Measurements from ENCODE around the gene HLA-DRA.

DNA sequence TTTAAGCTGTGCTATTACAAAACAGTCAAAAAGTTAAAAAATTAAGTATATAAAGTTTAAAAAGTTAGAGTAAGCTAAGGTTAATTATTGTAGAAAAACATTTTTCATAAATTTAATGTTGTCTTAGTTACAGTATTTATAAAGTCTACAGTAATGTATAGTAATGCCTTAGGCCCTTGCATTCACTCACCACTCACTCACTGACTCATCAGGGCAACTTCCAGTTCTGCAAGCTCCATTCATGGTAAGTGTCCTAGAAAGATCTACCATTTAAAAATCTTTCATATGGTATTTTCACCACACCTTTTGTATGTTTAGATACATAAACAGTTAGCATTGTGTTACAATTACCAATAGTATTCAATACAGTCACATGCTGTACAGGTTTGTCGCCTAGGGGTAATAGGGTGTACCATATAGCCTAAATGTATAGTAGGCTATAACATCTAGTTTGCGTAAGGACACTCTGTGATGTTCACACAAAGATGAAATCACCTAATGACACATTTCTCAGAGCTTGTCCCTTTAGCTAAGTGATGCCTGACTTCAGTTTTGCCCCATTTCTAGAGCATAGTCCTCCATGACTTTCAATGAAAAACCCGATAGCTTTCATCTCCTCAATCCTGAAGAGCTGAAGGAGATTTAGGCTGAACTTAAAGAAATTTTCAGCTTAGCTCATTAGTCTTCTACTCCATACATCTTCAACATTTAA, 14.9 kb upstream of the HLA-DRA start:
- TF ChIP-seq, protein P1, sequence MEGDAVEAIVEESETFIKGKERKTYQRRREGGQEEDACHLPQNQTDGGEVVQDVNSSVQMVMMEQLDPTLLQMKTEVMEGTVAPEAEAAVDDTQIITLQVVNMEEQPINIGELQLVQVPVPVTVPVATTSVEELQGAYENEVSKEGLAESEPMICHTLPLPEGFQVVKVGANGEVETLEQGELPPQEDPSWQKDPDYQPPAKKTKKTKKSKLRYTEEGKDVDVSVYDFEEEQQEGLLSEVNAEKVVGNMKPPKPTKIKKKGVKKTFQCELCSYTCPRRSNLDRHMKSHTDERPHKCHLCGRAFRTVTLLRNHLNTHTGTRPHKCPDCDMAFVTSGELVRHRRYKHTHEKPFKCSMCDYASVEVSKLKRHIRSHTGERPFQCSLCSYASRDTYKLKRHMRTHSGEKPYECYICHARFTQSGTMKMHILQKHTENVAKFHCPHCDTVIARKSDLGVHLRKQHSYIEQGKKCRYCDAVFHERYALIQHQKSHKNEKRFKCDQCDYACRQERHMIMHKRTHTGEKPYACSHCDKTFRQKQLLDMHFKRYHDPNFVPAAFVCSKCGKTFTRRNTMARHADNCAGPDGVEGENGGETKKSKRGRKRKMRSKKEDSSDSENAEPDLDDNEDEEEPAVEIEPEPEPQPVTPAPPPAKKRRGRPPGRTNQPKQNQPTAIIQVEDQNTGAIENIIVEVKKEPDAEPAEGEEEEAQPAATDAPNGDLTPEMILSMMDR (IDR thresholded peaks at IDR 0.05), result no peak
- TF ChIP-seq EZH2phosphoT487 (IDR thresholded peaks at IDR 0.05), result no peak
- TF ChIP-seq EZH2 (IDR thresholded peaks at IDR 0.05), result no peak

Measured in neural progenitor cell (in vitro differentiated cells).